Measurements from ENCODE around the gene METTL21A.
"Not testable (repeated sequence)": the region's sequence is repeated elsewhere in the genome, so short reads cannot be mapped to it uniquely, and the experiment has no call there.

Gene METTL21A

DNA sequence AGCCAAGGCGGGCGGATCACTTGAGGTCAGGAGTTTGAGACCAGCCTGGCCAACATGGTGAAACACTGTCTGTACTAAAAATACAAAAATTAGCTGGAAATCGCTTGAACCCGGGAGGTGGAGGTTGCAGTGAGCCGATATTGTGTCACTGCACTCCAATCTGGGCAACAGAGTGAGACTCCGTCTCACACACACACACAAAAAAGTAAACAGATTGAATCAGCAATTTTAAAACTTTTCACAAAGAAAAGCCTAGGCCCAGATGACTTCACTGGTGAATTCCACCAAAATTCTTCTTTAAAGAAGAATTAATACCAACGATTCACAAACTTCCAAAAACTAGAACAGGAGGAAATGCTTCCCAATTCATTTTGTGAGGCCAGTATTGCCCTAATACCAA, 21.4 kb upstream of the METTL21A start:
- not testable (repeated sequence) for H3K4me1 ChIP-seq (ENCODE audit: control insufficient read depth in 2 of 2, insufficient read depth in 2 of 2, low read length in 2 of 2); H3K9ac ChIP-seq (ENCODE audit: low read depth in 1 of 2, low read length in 2 of 2); H3K27ac ChIP-seq (ENCODE audit: low read depth in 2 of 2, low read length in 2 of 2); H3K4me3 ChIP-seq (ENCODE audit: low read length in 2 of 2); H3K36me3 ChIP-seq (ENCODE audit: control insufficient read depth in 2 of 2, insufficient read depth in 2 of 2, low read length in 2 of 2); H3K27me3 ChIP-seq (ENCODE audit: control insufficient read depth in 2 of 2, insufficient read depth in 2 of 2, low read length in 2 of 2); H3K9me3 ChIP-seq (ENCODE audit: control insufficient read depth in 2 of 2, low read length in 2 of 2)

DNA sequence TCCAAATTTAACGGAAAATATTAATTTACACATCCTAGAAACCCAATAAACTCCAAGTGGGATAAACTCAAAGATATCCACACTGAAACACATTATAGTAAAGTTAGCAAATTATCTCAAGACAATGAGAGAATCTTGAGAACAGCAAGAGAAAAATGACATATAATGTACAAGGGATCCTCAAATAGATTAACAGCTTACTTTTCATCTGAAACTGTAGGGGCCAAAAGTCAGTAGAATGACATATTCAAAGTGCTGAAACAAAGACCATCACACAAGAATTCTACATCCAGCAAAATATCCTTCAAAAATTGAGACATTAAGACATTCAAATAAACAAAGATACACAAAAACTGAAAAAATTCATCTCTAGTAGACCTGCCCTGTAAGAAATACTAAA, 18.7 kb upstream of the METTL21A start:
- Histone ChIP-seq H3K27ac (ENCODE audit: low read depth in 2 of 2, low read length in 2 of 2) (no peak overlapping the region), H3K4me3 (ENCODE audit: low read length in 2 of 2) (no peak overlapping the region), H3K9ac (ENCODE audit: low read depth in 1 of 2, low read length in 2 of 2) (no peak overlapping the region), H3K4me1 (ENCODE audit: control insufficient read depth in 2 of 2, insufficient read depth in 2 of 2, low read length in 2 of 2) (no peaks in the 10 kb centered on the region), H3K36me3 (ENCODE audit: control insufficient read depth in 2 of 2, insufficient read depth in 2 of 2, low read length in 2 of 2) (no peaks in the 10 kb centered on the region), H3K27me3 (ENCODE audit: control insufficient read depth in 2 of 2, insufficient read depth in 2 of 2, low read length in 2 of 2) (no peaks in the 10 kb centered on the region), H3K9me3 (ENCODE audit: control insufficient read depth in 2 of 2, low read length in 2 of 2) (peaks cover 0 to 2% of the 10 kb centered on the region in 2 donors)

DNA sequence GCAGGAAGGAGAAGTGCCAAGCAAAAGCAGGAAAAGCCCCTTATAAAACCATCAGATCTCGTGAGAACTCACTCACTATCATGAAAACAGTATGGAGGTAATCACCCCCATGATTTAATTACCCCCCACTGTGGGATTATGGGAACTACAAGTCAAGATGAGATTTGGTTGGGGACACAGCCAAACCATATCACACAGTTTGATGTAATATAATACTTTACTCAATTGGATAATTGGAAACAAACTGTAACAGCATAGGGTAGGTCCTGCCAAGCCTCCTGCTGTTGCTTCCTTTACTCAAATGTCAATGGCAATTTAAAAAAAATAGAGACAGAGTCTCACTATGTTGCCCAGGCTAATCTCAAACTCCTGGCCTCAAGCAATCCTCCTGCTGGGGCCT, 15.5 kb upstream of the METTL21A start:
- Histone ChIP-seq H3K9ac (ENCODE audit: low read depth in 1 of 2, low read length in 2 of 2) (no peak overlapping the region), H3K4me3 (ENCODE audit: low read length in 2 of 2) (no peak overlapping the region), H3K9me3 (ENCODE audit: control insufficient read depth in 2 of 2, low read length in 2 of 2) (peaks cover 0 to 2% of the 10 kb centered on the region in 2 donors), H3K36me3 (ENCODE audit: control insufficient read depth in 2 of 2, insufficient read depth in 2 of 2, low read length in 2 of 2) (no peaks in the 10 kb centered on the region), H3K27ac (ENCODE audit: low read depth in 2 of 2, low read length in 2 of 2) (no peak overlapping the region), H3K4me1 (ENCODE audit: control insufficient read depth in 2 of 2, insufficient read depth in 2 of 2, low read length in 2 of 2) (no peaks in the 10 kb centered on the region), H3K27me3 (ENCODE audit: control insufficient read depth in 2 of 2, insufficient read depth in 2 of 2, low read length in 2 of 2) (no peaks in the 10 kb centered on the region)

DNA sequence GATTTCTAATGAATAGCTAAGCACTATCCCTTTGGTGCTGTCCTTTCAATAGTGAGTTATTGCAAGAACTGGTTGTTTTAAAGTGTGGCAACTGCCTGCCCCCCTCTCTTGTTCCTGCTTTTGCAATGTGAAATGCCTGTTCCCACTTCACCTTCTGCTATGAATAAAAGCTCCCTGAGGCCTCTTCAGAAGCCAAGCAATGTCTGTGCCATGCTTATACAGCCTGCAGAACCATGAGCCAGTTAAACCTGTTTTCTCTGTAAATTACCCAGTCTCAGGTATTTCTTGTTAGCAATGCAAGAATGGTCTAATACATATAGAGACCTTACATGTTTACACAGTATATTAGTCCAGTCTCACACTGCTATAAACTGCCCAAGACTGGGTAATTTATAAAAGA, 15.0 kb upstream of the METTL21A start:
- Histone ChIP-seq H3K4me1 (ENCODE audit: control insufficient read depth in 2 of 2, insufficient read depth in 2 of 2, low read length in 2 of 2) (no peaks in the 10 kb centered on the region), H3K4me3 (ENCODE audit: low read length in 2 of 2) (no peak overlapping the region), H3K27me3 (ENCODE audit: control insufficient read depth in 2 of 2, insufficient read depth in 2 of 2, low read length in 2 of 2) (no peaks in the 10 kb centered on the region), H3K9ac (ENCODE audit: low read depth in 1 of 2, low read length in 2 of 2) (no peak overlapping the region), H3K27ac (ENCODE audit: low read depth in 2 of 2, low read length in 2 of 2) (no peak overlapping the region), H3K9me3 (ENCODE audit: control insufficient read depth in 2 of 2, low read length in 2 of 2) (peaks cover 0 to 2% of the 10 kb centered on the region in 2 donors), H3K36me3 (ENCODE audit: control insufficient read depth in 2 of 2, insufficient read depth in 2 of 2, low read length in 2 of 2) (no peaks in the 10 kb centered on the region)

GRCh38 chr2:207639288-207639687, 14.1 kb upstream of the METTL21A start:
- not testable (repeated sequence) for H3K4me1 ChIP-seq (ENCODE audit: control insufficient read depth in 2 of 2, insufficient read depth in 2 of 2, low read length in 2 of 2); H3K27me3 ChIP-seq (ENCODE audit: control insufficient read depth in 2 of 2, insufficient read depth in 2 of 2, low read length in 2 of 2); H3K9ac ChIP-seq (ENCODE audit: low read depth in 1 of 2, low read length in 2 of 2); H3K36me3 ChIP-seq (ENCODE audit: control insufficient read depth in 2 of 2, insufficient read depth in 2 of 2, low read length in 2 of 2); H3K27ac ChIP-seq (ENCODE audit: low read depth in 2 of 2, low read length in 2 of 2); H3K4me3 ChIP-seq (ENCODE audit: low read length in 2 of 2); H3K9me3 ChIP-seq (ENCODE audit: control insufficient read depth in 2 of 2, low read length in 2 of 2)

DNA sequence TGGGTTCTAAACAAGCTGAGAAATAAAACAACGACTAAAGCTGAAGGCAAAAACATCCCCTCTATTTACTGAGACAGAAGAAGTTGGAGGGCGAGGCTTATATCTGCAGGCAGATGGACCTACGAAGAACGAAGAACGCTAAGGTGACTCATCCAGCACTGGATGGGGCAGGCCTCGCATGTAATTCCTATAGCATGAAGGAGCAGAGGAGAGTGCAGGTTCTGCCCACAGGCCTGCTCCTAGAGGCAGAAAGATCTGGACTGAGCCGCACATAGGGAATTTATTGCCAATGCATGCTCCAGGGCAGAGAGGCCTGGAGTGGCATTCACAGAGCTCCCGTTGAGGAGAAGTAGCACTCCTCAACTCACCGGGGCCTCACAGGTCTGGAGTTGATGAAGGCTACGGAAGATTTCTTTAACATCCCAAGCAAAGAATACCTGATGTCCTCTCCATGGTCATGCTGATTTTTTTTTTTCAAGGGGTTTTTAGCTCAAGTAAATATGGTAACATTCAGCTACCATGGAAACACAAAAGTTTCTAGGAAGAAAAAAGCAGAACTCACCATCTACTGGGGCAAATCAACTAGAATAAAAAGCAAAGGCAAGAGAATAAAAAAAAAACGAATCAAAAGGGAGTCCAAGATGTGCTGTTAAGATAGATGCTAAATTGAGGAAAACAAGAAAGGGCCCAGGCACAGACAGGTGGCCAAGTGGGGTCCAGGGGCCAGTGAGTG, 10.4 kb upstream of the METTL21A start:
- H3K4me1 ChIP-seq (ENCODE audit: control insufficient read depth in 2 of 2, insufficient read depth in 2 of 2, low read length in 2 of 2), result no peaks in the 10 kb centered on the region
- H3K27ac ChIP-seq (ENCODE audit: low read depth in 2 of 2, low read length in 2 of 2), result no peak overlapping the region
- H3K27me3 ChIP-seq (ENCODE audit: control insufficient read depth in 2 of 2, insufficient read depth in 2 of 2, low read length in 2 of 2), result no peaks in the 10 kb centered on the region
- no peak overlapping the region for H3K4me3 ChIP-seq (ENCODE audit: low read length in 2 of 2)
- peaks cover 0 to 2% of the 10 kb centered on the region in 2 donors for H3K9me3 ChIP-seq (ENCODE audit: control insufficient read depth in 2 of 2, low read length in 2 of 2)
- H3K36me3 ChIP-seq (ENCODE audit: control insufficient read depth in 2 of 2, insufficient read depth in 2 of 2, low read length in 2 of 2), result no peaks in the 10 kb centered on the region
- no peak overlapping the region for H3K9ac ChIP-seq (ENCODE audit: low read depth in 1 of 2, low read length in 2 of 2)

DNA sequence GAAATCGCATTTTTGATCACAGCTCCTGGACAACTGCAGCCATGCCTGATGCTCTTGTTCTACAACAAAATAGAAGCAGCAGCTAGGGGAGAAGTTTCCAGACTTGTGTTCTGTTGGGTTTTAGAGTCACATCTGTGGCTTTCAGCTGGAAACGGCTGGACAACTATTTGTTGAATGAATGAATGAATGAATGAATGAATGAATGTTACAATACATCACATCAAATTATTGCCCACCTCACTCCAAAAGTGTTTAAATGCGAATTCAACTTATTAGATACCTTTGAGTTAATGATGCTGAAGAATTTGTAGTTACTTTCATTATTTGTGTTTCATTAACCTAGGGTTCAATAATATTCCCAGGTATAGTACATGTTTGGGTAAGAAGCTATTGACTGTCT, 8.5 kb upstream of the METTL21A start:
- no peaks in the 10 kb centered on the region for H3K4me1 ChIP-seq (ENCODE audit: control insufficient read depth in 2 of 2, insufficient read depth in 2 of 2, low read length in 2 of 2)
- no peak overlapping the region for H3K9ac ChIP-seq (ENCODE audit: low read depth in 1 of 2, low read length in 2 of 2)
- no peaks in the 10 kb centered on the region for H3K36me3 ChIP-seq (ENCODE audit: control insufficient read depth in 2 of 2, insufficient read depth in 2 of 2, low read length in 2 of 2)
- no peak overlapping the region for H3K4me3 ChIP-seq (ENCODE audit: low read length in 2 of 2)
- no peak overlapping the region for H3K27ac ChIP-seq (ENCODE audit: low read depth in 2 of 2, low read length in 2 of 2)
- H3K27me3 ChIP-seq (ENCODE audit: control insufficient read depth in 2 of 2, insufficient read depth in 2 of 2, low read length in 2 of 2), result no peaks in the 10 kb centered on the region
- H3K9me3 ChIP-seq (ENCODE audit: control insufficient read depth in 2 of 2, low read length in 2 of 2), result no peaks in the 10 kb centered on the region

DNA sequence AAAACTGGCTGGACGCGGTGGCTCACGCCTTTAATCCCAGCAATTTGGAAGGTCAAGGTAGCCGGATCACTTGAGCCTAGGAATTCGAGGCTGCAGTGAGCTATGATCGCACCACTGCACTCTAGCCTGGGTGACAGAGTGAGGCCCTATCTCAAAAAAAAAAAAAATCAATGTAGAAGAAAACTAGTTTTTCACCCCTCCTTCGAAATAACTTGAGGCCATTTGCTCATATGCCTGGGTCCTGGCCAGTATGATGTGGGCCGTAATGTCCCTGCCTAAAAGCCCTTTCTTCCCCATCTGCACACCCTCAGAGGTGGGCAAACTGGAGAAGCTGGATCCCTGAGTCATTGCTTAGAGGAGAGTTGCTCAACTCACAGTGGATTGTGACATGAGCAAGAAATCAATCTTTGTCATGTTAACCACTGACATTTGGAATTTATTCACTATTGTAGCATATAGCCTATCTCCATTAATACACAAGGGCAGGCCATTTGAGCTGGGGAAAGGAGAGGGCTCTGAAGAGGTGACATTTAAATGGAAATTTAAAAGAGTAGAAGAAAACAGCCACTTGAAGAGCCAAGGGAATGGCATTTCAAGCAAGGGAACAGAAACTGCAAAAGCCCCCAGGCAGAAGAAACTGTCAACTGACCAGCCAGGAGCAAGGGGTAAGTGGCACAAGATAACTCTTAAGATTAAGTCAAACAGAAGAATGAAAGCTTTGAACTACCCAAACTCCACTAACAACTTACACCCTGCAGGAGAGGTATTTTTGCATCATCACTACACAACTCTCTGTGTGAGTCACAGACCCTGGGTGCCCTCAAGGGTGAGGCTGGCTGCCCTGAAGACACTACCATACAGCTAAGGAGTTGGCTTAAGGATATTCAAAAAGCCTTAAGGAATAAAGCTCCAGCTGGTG, 7.6 kb upstream of the METTL21A start:
- no peak overlapping the region for H3K9ac ChIP-seq (ENCODE audit: low read depth in 1 of 2, low read length in 2 of 2)
- H3K27ac ChIP-seq (ENCODE audit: low read depth in 2 of 2, low read length in 2 of 2), result no peak overlapping the region
- no peak overlapping the region for H3K4me3 ChIP-seq (ENCODE audit: low read length in 2 of 2)
- no peaks in the 10 kb centered on the region for H3K4me1 ChIP-seq (ENCODE audit: control insufficient read depth in 2 of 2, insufficient read depth in 2 of 2, low read length in 2 of 2)
- H3K9me3 ChIP-seq (ENCODE audit: control insufficient read depth in 2 of 2, low read length in 2 of 2), result no peaks in the 10 kb centered on the region
- H3K27me3 ChIP-seq (ENCODE audit: control insufficient read depth in 2 of 2, insufficient read depth in 2 of 2, low read length in 2 of 2), result no peaks in the 10 kb centered on the region
- no peaks in the 10 kb centered on the region for H3K36me3 ChIP-seq (ENCODE audit: control insufficient read depth in 2 of 2, insufficient read depth in 2 of 2, low read length in 2 of 2)

DNA sequence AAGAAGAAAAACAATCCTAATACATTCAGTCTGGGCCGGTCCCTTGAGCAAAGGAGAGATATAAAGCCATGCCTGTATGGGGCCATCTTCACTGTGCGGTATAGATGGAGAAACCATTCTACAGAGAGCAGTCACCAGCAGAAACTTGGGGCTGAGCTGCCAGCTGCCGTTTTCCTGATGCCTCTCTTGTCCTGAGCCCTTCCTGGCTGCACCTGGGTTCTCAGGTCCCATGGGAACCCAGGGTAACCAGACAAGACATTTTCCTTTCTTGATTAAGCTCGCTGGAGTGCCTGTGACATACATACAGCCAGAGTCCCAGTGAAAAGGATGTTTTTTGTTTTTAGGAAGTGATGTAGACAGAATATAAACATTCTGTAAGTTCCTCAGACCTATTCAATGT, 5.3 kb upstream of the METTL21A start:
- Histone ChIP-seq H3K9me3 (ENCODE audit: control insufficient read depth in 2 of 2, low read length in 2 of 2) (no peaks in the 10 kb centered on the region), H3K4me1 (ENCODE audit: control insufficient read depth in 2 of 2, insufficient read depth in 2 of 2, low read length in 2 of 2) (peaks cover 0 to 2% of the 10 kb centered on the region in 2 donors), H3K4me3 (ENCODE audit: low read length in 2 of 2) (no peak overlapping the region), H3K27ac (ENCODE audit: low read depth in 2 of 2, low read length in 2 of 2) (no peak overlapping the region), H3K9ac (ENCODE audit: low read depth in 1 of 2, low read length in 2 of 2) (no peak overlapping the region), H3K27me3 (ENCODE audit: control insufficient read depth in 2 of 2, insufficient read depth in 2 of 2, low read length in 2 of 2) (no peaks in the 10 kb centered on the region), H3K36me3 (ENCODE audit: control insufficient read depth in 2 of 2, insufficient read depth in 2 of 2, low read length in 2 of 2) (no peaks in the 10 kb centered on the region)

DNA sequence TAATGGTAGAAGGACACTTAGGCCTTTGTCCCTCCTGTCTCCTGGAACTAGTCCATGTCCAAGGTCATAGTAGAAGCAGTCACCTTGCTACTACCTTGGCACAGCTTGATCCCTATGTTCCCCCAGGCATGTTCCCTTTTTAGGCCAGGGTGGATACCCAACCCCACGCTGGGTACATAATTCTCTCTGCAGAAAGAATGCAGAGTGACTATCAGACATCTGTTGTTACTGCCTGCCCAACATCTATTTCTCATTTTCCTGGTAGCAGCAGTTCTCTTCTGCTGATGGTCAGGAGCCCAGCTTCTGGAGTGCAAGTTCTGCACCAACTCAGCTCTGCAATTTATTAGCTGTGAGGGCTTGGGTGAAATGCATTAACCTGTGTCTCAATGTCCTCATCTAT, 4.4 kb upstream of the METTL21A start:
- no peaks in the 10 kb centered on the region for H3K36me3 ChIP-seq (ENCODE audit: control insufficient read depth in 2 of 2, insufficient read depth in 2 of 2, low read length in 2 of 2)
- H3K9ac ChIP-seq (ENCODE audit: low read depth in 1 of 2, low read length in 2 of 2), result no peak overlapping the region
- H3K4me3 ChIP-seq (ENCODE audit: low read length in 2 of 2), result no peak overlapping the region
- H3K4me1 ChIP-seq (ENCODE audit: control insufficient read depth in 2 of 2, insufficient read depth in 2 of 2, low read length in 2 of 2), result peaks cover 0 to 3% of the 10 kb centered on the region in 2 donors
- H3K9me3 ChIP-seq (ENCODE audit: control insufficient read depth in 2 of 2, low read length in 2 of 2), result no peaks in the 10 kb centered on the region
- no peak overlapping the region for H3K27ac ChIP-seq (ENCODE audit: low read depth in 2 of 2, low read length in 2 of 2)
- H3K27me3 ChIP-seq (ENCODE audit: control insufficient read depth in 2 of 2, insufficient read depth in 2 of 2, low read length in 2 of 2), result no peaks in the 10 kb centered on the region
